Epithelial cell of esophagus (primary cell): ENCODE data around the gene NR2C2.

ENCODE experiments used
- DNase-seq: peaks from one replicate; pipeline ENCODE4 v3.0.0; 2010; ENCODE audit warnings: low read depth
- H3K4me3 ChIP-seq: 2 replicates; pipeline ENCODE4 v1.5.1; 2011; ENCODE audit warnings: mild to moderate bottlenecking, low read length, control low read depth
- CTCF ChIP-seq: IDR thresholded peaks from 2 replicates; pipeline ENCODE4 v1.5.1; 2011; ENCODE audit warnings: low read depth, mild to moderate bottlenecking, low read length, control low read depth, inconsistent platforms; ENCODE audit not compliant: insufficient read depth; ENCODE audit errors: missing control alignments

NR2C2 gene

GRCh38 chr3:14946236-14946635, 1.1 kb upstream of the NR2C2 start:
- H3K4me3 ChIP-seq = peak overlapping the region; percentile 81
- TF ChIP-seq CTCF = no peak
- DNase-seq = no peak

- TF ChIP-seq CTCF = no peak
- peak overlapping the region; percentile 81 for H3K4me3 ChIP-seq
- no peak for DNase-seq
These were observed 664 bp upstream of the NR2C2 start for GRCh38 chr3:14946739-14947099.

- DNase-seq = peak; percentile 96
- peak overlapping the region; percentile 71 for H3K4me3 ChIP-seq
- no peak for TF ChIP-seq CTCF
These were observed 664 bp downstream of the NR2C2 start for GRCh38 chr3:14947886-14948608.

- TF ChIP-seq CTCF = no peak
- DNase-seq = no peak
These were observed 1.2 kb downstream of the NR2C2 start for GRCh38 chr3:14948609-14949038.

GRCh38 chr3:14949126-14949525, 1.7 kb downstream of the NR2C2 start:
- TF ChIP-seq CTCF = no peak
- no peak for DNase-seq
- peak overlapping the region; percentile 71 for H3K4me3 ChIP-seq

More at GRCh38 chr3:14948609-14949038, 1.2 kb downstream of the NR2C2 start:
- peak overlapping the region; percentile 71 for H3K4me3 ChIP-seq

GRCh38 chr3:14950274-14950673, 2.9 kb downstream of the NR2C2 start:
- no peak for DNase-seq
- no peak overlapping the region for H3K4me3 ChIP-seq
- TF ChIP-seq CTCF = no peak

- no peak for DNase-seq
- no peak for TF ChIP-seq CTCF
- no peak overlapping the region for H3K4me3 ChIP-seq
These were observed 9.8 kb downstream of the NR2C2 start for GRCh38 chr3:14957153-14957552.
